Transverse colon (tissue), 4 donors: Measurements from ENCODE around the gene SHOC1. TPM values are rescaled to one million over a fixed set of nuclear protein-coding genes. Genes with fewer than 3 reads are reported as not detected.
A peak's percentile ranks its signal among the peaks of the same experiment; 100 is the strongest.

Experiments used
- DNase-seq: peaks from one replicate; pipeline ENCODE4 v3.0.0-alpha.2; 2019
- H3K27ac ChIP-seq, 4 donors: fragments of 200-600 bp; sonication (generic); 2 replicates each; pipeline ENCODE4 v1.5.1; 2016 to 2018; ENCODE audit warnings: inconsistent platforms in 4 of 4
- H3K27me3 ChIP-seq: fragments of 200-600 bp; sonication (generic); 2 replicates; pipeline ENCODE4 v1.5.1; 2017; ENCODE audit warnings: inconsistent platforms
- H3K36me3 ChIP-seq, 4 donors: fragments of 200-600 bp; sonication (generic); 2 replicates each; pipeline ENCODE4 v1.5.1; 2017 to 2019; ENCODE audit warnings: inconsistent platforms in 4 of 4
- H3K4me1 ChIP-seq, 4 donors: fragments of 200-600 bp; sonication (generic); 2 replicates each; pipeline ENCODE4 v1.5.1; 2017 to 2020; ENCODE audit warnings: inconsistent platforms in 4 of 4
- H3K4me3 ChIP-seq, 4 donors: fragments of 200-600 bp; sonication (generic); 1 replicate in 1 of 4; 2 replicates in 3 of 4; pipeline versions ENCODE4 v1.5.1 to v1.6.1; 2017 to 2019; ENCODE audit warnings: inconsistent platforms in 4 of 4
- H3K9me3 ChIP-seq, 2 donors: fragments of 200-600 bp; sonication (generic); 2 replicates each; pipeline ENCODE4 v1.5.1; 2017 to 2019; ENCODE audit warnings: inconsistent platforms in 2 of 2
- CTCF ChIP-seq, 5 experiments: fragments of 200-600 bp in 3 of 5; fragments of 450-650 bp in 2 of 5; sonication (generic) in 3 of 5; IDR thresholded peaks; 1 replicate in 2 of 5; 2 replicates in 3 of 5; pipeline ENCODE4 v1.5.1; 2016 to 2017; ENCODE audit warnings: antibody characterized with exemption in 5 of 5, inconsistent platforms in 3 of 5, mild to moderate bottlenecking in 2 of 5, moderate library complexity in 1 of 5
- EP300 ChIP-seq: sonication (generic); formaldehyde crosslinking; IDR thresholded peaks from one replicate; pipeline ENCODE4 v1.6.1; 2017; ENCODE audit warnings: antibody characterized with exemption, low read depth
- POLR2A ChIP-seq: fragments of 450-650 bp; IDR thresholded peaks from one replicate; pipeline ENCODE4 v1.6.1; 2016; ENCODE audit warnings: antibody characterized with exemption, mild to moderate bottlenecking, moderate library complexity
- POLR2AphosphoS5 ChIP-seq, 3 donors: sonication (generic); formaldehyde crosslinking; IDR thresholded peaks; one replicate each; pipeline ENCODE4 v1.6.1; 2016; ENCODE audit warnings: antibody characterized with exemption in 3 of 3
- WGBS, 2 donors: methylation state at CpG; one replicate each; pipeline ENCODE4 v1.1.5; 2018; ENCODE audit warnings: low coverage in 1 of 2; 5-methylcytosine and 5-hydroxymethylcytosine counted together
- in situ Hi-C, 4 donors: fragments of 200-750 bp; cut with MboI; loops; one replicate each; pipeline versions ENCODE4 v1.15.0 to v1.15.1; 2017; ENCODE audit warnings: low sequenced_read_pairs in 3 of 4, low pct_ligation_motif_present in 1 of 4, low pct_unique_long_range_greater_than_20kb in 1 of 4
- intact Hi-C: fragments of 100-400 bp; cut with DNase I; formaldehyde crosslinking; loops from one replicate; pipeline ENCODE4 v1.15.1; 2023; ENCODE audit warnings: low total_unique reads
- small RNA-seq, 4 donors: library from RNA; depleted of rRNA; stranded (forward); fragments of <200 nt; gene quantifications; one replicate each; pipeline ENCODE3, GENCODE V24; 2016
- total RNA-seq, 4 donors: library from RNA; depleted of rRNA; stranded (reverse); fragments of >200 nt; gene quantifications; one replicate each; pipeline ENCODE4 v1.1.0, GENCODE V29; 2016

The SHOC1 gene
- total RNA-seq, 4 donors from 2014 or later, result not detected

- Histone ChIP-seq H3K27me3 (no peaks in the 10 kb centered on the region), H3K27ac (no peak overlapping the region), H3K4me3 (no peak overlapping the region), H3K4me1 (peaks cover 3 to 7% (median 4%) of the 10 kb centered on the region in 4 donors), H3K36me3 (no peaks in the 10 kb centered on the region), H3K9me3 (peaks cover 0 to 9% of the 10 kb centered on the region in 2 donors)
- in situ Hi-C loops (loop anchor here (5.0 to 25.0 kb wide), 4 partner anchors 310 to 600 kb away; no protein-coding TSS in a partner anchor), intact Hi-C loops (no loop called here)
- DNase-seq, result no peak
- WGBS, 2 donors, result 5 to 57% methylated on average over 2 of the region's 2 CpGs
- TF ChIP-seq POLR2AphosphoS5 (IDR thresholded peaks at IDR 0.05), result no peak
Measured at GRCh38 chr9:111762556-111762955, 32.2 kb downstream of the SHOC1 start.

DNA sequence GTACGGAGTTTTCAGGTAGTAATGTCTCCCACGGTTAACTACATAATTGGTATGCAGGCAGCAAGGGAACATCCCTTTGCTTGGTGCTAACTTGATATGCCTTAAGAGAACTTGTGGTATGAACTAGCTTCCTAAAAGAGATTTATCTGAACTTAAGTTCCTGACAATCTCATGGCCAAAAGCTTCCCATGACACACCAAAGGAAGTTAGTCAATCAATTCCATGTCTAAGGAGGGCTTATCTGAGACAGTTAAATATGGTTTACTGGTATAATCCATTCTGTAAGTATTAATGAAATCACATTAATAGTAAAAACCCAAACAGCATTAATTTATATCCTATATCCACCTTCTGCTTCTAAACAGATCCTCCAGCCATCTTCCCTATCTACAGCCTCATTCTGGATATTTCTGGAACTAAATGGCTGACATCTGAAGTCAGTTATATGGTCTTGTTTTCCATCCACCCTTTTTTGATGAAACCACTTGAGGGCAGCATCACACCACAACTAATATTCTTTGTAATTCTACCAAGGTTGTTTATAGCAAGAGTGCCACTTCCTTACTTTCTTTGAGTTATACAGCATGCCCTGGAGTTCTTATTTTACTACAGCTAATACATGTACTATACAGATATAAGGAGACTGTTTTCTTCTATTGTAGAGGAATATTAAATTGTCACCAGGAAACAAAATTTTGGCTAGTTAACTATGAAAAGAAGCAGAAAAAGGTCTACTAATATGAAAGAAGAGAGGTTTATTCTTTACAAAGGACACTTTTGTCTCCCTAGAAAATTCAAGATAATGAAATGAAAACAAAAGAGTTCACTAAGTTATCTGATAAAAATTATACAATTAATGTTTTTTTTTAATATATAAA is 34.7 kb downstream of the SHOC1 start:
- 54 to 77% methylated on average over 2 of the region's 2 CpGs for WGBS, 2 donors
- in situ Hi-C loops, result loop anchor here (5.0 to 25.0 kb wide), 4 partner anchors 312 to 602 kb away; no protein-coding TSS in a partner anchor
- peak; percentile 49 for DNase-seq
- TF ChIP-seq POLR2AphosphoS5 (IDR thresholded peaks at IDR 0.05) (peak in 1 of 3 donors; percentile 19), POLR2A (no peak), CTCF (IDR thresholded peaks at IDR 0.05) (peak; percentile 59 to 81 (median 69))
- intact Hi-C loops, result no loop called here
- H3K27me3 ChIP-seq, result no peaks in the 10 kb centered on the region
- no peak overlapping the region for H3K4me3 ChIP-seq
- no peaks in the 10 kb centered on the region for H3K9me3 ChIP-seq
- no peaks in the 10 kb centered on the region for H3K36me3 ChIP-seq
- H3K27ac ChIP-seq, result no peak overlapping the region
- peaks cover 3 to 7% (median 4%) of the 10 kb centered on the region in 4 donors for H3K4me1 ChIP-seq

- Histone ChIP-seq H3K27me3 (no peaks in the 10 kb centered on the region), H3K27ac (peak overlapping the region in 2 of 4 donors; percentile 31 to 39), H3K4me3 (no peak overlapping the region), H3K36me3 (no peaks in the 10 kb centered on the region), H3K4me1 (no peaks in the 10 kb centered on the region), H3K9me3 (peaks cover 8% of the 10 kb centered on the region in 2 donors)
- WGBS, 2 donors, result 30 to 71% methylated on average over 1 of the region's 1 CpG
- in situ Hi-C loops, result loop anchor here in 2 of 4 donors (25.0 kb wide), 1 partner anchor 608 kb away; no protein-coding TSS in a partner anchor
- TF ChIP-seq EP300, result no peak
- peak in 1 of 3 donors; percentile 21 for TF ChIP-seq POLR2AphosphoS5 (IDR thresholded peaks at IDR 0.05)
- DNase-seq, result no peak
- intact Hi-C loops, result no loop called here
Measured at GRCh38 chr9:111754800-111755199, 39.9 kb downstream of the SHOC1 start.

DNA sequence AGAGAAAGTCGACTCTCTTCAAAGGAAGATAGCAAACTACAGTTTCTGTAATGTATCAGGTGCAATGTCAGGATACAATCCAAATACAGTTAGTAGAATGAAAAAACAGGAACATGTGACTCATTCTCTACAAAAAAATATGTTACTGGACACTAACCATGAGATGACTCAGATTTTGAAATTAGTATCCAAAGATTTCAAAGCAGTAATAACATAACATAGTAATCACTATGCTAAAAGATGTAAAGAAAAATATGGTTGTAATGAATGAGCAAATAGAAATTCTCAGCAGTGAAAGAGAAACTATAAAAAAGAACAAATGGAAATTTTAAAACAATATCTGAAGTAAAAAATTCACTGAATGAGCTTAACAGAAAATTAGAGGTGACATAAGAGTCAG is 42.3 kb downstream of the SHOC1 start:
- Histone ChIP-seq H3K4me1 (no peaks in the 10 kb centered on the region), H3K36me3 (no peaks in the 10 kb centered on the region), H3K4me3 (no peak overlapping the region), H3K9me3 (peaks cover 8% of the 10 kb centered on the region in 2 donors), H3K27me3 (no peaks in the 10 kb centered on the region), H3K27ac (no peak overlapping the region)
- in situ Hi-C loops, result loop anchor here in 2 of 4 donors (25.0 kb wide), 1 partner anchor 610 kb away; no protein-coding TSS in a partner anchor
- DNase-seq, result no peak
- intact Hi-C loops, result no loop called here
- TF ChIP-seq CTCF (IDR thresholded peaks at IDR 0.05) (no peak), POLR2A (no peak), EP300 (no peak), POLR2AphosphoS5 (IDR thresholded peaks at IDR 0.05) (no peak)
- WGBS, 2 donors, result 39 to 63% methylated on average over 1 of the region's 1 CpG

Small RNA genes within 50 kb of the gene (small RNA-seq; reads per million reads assigned to genes)
- 0 reads per million in 4 donors for gene RNU6-1013P

Other genes starting within 250 kb of the SHOC1 start
- gene PTGR1, start 195.3 kb downstream of the SHOC1 start, total RNA-seq, result 10 to 100 TPM in 3 of 4 donors, 1 to 10 TPM in 1; 2.6 to 90.0 (median 51.6) TPM
- 10 to 100 TPM; 10.1 to 19.4 (median 15.3) TPM for gene DNAJC25, start 163.6 kb downstream of the SHOC1 start, total RNA-seq
- 10 to 100 TPM in 3 of 4 donors, 1 to 10 TPM in 1; 3.7 to 48.7 (median 30.0) TPM for gene GNG10, start 133.3 kb downstream of the SHOC1 start, total RNA-seq
- 10 to 100 TPM in 3 of 4 donors, 1 to 10 TPM in 1; 3.8 to 62.6 (median 29.9) TPM for gene UGCG, start 101.9 kb upstream of the SHOC1 start, total RNA-seq